ENCODE results near the gene MTREX. TPM values are rescaled to one million over a fixed set of nuclear protein-coding genes. Genes with fewer than 3 reads are reported as not detected.

The MTREX gene
- polyA plus RNA-seq, 3 donors = 10.2 to 14.4 (median 12.2) TPM

DNA sequence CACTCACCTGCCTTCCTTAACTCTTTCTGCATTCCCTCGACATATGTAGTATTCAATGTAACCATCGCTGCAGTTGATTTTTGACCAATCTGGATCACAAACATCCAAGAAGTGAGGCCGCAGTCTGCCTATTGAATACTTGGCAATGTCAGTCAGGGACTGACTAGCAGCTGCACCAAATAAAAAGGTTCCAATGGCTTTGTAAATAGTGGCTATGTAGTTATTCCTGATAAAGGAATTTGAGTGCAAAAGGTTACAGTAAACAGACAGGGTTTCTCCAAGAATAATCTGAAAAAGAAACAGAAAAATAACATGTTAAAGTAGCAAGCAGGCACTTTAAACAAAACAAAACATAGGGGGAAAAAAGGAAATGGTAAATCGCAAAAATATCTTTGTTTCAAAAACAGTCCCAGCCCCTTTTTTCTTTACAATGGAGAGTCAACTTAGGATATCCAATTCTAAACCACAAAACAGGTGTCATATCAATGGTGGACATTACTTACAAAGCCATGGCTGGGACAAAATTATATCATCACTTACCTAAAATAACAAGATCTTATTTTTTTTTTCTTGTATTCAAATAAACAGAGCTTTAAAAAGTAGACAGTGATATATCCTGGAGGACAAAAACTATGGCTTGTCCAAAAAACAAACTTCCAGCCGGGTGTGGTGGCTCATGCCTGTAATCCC lies 160.2 kb downstream of the MTREX start:
- Histone ChIP-seq H3K27me3 (ENCODE audit: control insufficient read depth in 2 of 2, insufficient read depth in 2 of 2, low read length in 2 of 2) (no peaks in the 10 kb centered on the region), H3K9ac (ENCODE audit: insufficient read depth, low read length, poor library complexity, severe bottlenecking) (no peak overlapping the region), H3K27ac (ENCODE audit: low read depth in 1 of 2, low read length in 2 of 2) (no peak overlapping the region), H3K36me3 (replicated peaks in 1 of 2; ENCODE audit: control insufficient read depth in 1 of 2, insufficient read depth in 2 of 2, low read length in 2 of 2) (no peaks in the 10 kb centered on the region), H3K4me1 (ENCODE audit: control insufficient read depth in 1 of 2, insufficient read depth in 2 of 2, low read length in 2 of 2) (no peaks in the 10 kb centered on the region), H3K4me2 (replicated peaks; ENCODE audit: extremely low read depth, low read length, poor library complexity, severe bottlenecking) (no peak overlapping the region), H4K20me1 (ENCODE audit: insufficient read depth, low read length) (no peaks in the 10 kb centered on the region), H3K79me2 (ENCODE audit: insufficient read depth, low read length) (no peaks in the 10 kb centered on the region), H2AFZ (ENCODE audit: insufficient read depth, low read depth, low read length, poor library complexity, severe bottlenecking) (no peak overlapping the region), H3K9me3 (replicated peaks in 1 of 2; ENCODE audit: control insufficient read depth in 1 of 2, insufficient read depth in 1 of 2, low read length in 2 of 2) (no peaks in the 10 kb centered on the region), H3K4me3 (replicated peaks in 1 of 3; ENCODE audit: low read depth in 2 of 3, low read length in 3 of 3) (no peak overlapping the region)
- H3K9me3 Mint-ChIP-seq = no peaks in the 10 kb centered on the region
- H3K36me3 Mint-ChIP-seq = no peaks in the 10 kb centered on the region
- TF ChIP-seq, protein P1, sequence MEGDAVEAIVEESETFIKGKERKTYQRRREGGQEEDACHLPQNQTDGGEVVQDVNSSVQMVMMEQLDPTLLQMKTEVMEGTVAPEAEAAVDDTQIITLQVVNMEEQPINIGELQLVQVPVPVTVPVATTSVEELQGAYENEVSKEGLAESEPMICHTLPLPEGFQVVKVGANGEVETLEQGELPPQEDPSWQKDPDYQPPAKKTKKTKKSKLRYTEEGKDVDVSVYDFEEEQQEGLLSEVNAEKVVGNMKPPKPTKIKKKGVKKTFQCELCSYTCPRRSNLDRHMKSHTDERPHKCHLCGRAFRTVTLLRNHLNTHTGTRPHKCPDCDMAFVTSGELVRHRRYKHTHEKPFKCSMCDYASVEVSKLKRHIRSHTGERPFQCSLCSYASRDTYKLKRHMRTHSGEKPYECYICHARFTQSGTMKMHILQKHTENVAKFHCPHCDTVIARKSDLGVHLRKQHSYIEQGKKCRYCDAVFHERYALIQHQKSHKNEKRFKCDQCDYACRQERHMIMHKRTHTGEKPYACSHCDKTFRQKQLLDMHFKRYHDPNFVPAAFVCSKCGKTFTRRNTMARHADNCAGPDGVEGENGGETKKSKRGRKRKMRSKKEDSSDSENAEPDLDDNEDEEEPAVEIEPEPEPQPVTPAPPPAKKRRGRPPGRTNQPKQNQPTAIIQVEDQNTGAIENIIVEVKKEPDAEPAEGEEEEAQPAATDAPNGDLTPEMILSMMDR (IDR thresholded peaks at IDR 0.05) = no peak
- intact Hi-C loops (cut with micrococcal nuclease) = no loop called here
- 98% methylated on average over 4 of the region's 5 CpGs for WGBS (ENCODE audit: insufficient coverage)
- DNase-seq = no peak
- H3K27ac Mint-ChIP-seq = no peak overlapping the region
- no peaks in the 10 kb centered on the region for H3K4me1 Mint-ChIP-seq
- H3K4me3 Mint-ChIP-seq = no peak overlapping the region
- peaks cover 0 to 2% (median 0%) of the 10 kb centered on the region in 3 donors for H3K27me3 Mint-ChIP-seq (ENCODE audit: low read depth in 3 of 3)

DNA sequence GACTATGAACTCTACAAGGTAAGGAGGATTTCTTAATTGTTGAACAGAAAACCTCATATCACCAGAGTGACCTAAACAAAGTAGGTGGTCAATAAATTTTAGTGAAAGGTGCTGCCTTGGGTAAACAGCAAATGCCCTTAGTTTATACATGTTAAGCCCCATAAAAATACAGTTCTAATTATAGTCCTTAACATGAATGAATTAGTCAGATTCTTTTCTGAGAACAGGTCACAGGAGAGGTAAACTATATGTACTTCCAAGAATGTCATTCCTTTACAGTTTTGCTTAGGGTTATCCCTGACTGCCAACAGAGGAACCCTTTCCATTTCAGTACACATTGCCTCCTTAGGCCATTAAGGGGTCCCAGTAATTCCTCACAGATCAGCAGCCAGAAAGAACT lies 162.1 kb downstream of the MTREX start:
- peaks cover 0 to 4% (median 1%) of the 10 kb centered on the region in 3 donors for H3K27me3 Mint-ChIP-seq (ENCODE audit: low read depth in 3 of 3)
- H3K9me3 Mint-ChIP-seq = no peaks in the 10 kb centered on the region
- Histone ChIP-seq H3K27ac (ENCODE audit: low read depth in 1 of 2, low read length in 2 of 2) (no peak overlapping the region), H3K9ac (ENCODE audit: insufficient read depth, low read length, poor library complexity, severe bottlenecking) (no peak overlapping the region), H3K4me1 (ENCODE audit: control insufficient read depth in 1 of 2, insufficient read depth in 2 of 2, low read length in 2 of 2) (no peaks in the 10 kb centered on the region), H4K20me1 (ENCODE audit: insufficient read depth, low read length) (no peaks in the 10 kb centered on the region), H2AFZ (ENCODE audit: insufficient read depth, low read depth, low read length, poor library complexity, severe bottlenecking) (no peak overlapping the region), H3K36me3 (replicated peaks in 1 of 2; ENCODE audit: control insufficient read depth in 1 of 2, insufficient read depth in 2 of 2, low read length in 2 of 2) (no peaks in the 10 kb centered on the region), H3K79me2 (ENCODE audit: insufficient read depth, low read length) (no peaks in the 10 kb centered on the region), H3K27me3 (ENCODE audit: control insufficient read depth in 2 of 2, insufficient read depth in 2 of 2, low read length in 2 of 2) (no peaks in the 10 kb centered on the region), H3K4me3 (replicated peaks in 1 of 3; ENCODE audit: low read depth in 2 of 3, low read length in 3 of 3) (no peak overlapping the region), H3K9me3 (replicated peaks in 1 of 2; ENCODE audit: control insufficient read depth in 1 of 2, insufficient read depth in 1 of 2, low read length in 2 of 2) (no peaks in the 10 kb centered on the region), H3K4me2 (replicated peaks; ENCODE audit: extremely low read depth, low read length, poor library complexity, severe bottlenecking) (no peak overlapping the region)
- TF ChIP-seq, protein P1 (IDR thresholded peaks at IDR 0.05) = no peak
- no peaks in the 10 kb centered on the region for H3K36me3 Mint-ChIP-seq
- no peak overlapping the region for H3K27ac Mint-ChIP-seq
- no peaks in the 10 kb centered on the region for H3K4me1 Mint-ChIP-seq
- intact Hi-C loops (cut with micrococcal nuclease) = no loop called here
- no peak overlapping the region for H3K4me3 Mint-ChIP-seq
- no peak for DNase-seq
